Activated T-cell treated with anti-CD3 and anti-CD28 coated beads, Interleukin-2, amount 50 U/mL, for 48 hours (primary cell): ENCODE measurements around the gene ORC1.

Source experiments
- DNase-seq, 2 experiments: peaks; one replicate each; pipeline ENCODE4 v3.0.0-alpha.2; 2020

Gene ORC1

DNA sequence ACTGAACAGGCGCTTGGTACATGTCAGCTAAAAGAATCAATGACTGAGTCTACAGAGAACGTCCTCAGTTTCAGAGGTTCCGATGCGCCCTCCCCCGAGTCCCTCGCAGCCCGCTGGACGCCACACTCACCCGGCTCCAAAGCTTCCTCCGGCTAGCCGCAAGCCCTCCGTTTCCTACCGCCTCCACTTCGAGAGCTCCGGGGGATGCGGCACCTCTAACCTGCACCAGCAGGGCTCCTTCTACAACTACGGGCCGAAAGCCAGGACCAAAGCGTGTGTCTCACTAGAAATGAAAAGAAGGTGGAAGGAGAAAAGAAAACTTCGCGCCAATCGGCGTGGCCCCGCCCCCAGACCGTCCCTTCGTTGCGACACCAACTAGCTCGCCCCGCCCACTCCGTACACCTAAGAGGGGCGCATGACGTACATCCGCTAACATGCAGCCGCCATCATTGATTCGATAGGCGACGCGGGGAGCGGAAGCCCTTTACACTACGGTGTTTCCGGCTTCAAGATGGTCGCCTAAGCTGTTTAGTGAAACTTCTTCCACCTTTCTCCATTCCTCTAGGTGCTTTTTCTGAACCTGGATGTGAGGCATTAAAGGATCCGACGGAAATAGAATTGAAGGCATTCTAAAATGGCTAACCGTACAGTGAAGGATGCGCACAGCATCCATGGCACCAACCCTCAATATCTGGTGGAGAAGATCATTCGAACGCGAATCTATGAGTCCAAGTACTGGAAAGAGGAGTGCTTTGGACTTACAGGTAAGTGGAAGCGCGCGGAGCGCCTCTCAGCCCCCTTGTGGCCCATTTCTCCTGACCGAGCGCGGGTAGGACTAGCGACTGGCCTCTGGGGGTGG, at the start of gene ORC1, which contains the start of gene PRPF38A:
Gene ORC1 (minus strand): TSS at position 308 of the 859 bp plus-strand sequence. CDS start 2,200 bp downstream, outside the sequence.
Gene PRPF38A (plus strand): TSS at position 487 of the 859 bp plus-strand sequence. CDS start 148 bp downstream, at position 635.
- DNase-seq: peak; percentile 98 to 99

DNA sequence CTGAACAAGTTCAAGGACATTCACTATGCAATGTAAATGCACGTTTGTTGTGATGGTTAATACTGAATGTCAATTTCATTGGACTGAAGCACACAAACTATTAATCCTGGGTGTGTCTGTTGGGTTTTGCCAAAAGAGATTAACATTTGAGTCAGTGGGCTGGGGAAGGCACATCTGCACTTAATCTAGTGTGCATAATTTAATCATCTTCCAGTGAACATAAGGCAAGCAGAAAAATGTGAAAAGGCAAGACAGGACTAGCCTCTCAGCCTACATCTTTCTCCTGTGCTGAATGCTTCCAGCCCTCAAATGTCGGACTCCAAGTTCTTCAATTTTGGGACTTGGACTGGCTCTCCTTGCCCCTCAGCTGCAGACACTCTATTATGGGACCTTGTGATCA, 40.2 kb upstream of the ORC1 start:
- DNase-seq: no peak

DNA sequence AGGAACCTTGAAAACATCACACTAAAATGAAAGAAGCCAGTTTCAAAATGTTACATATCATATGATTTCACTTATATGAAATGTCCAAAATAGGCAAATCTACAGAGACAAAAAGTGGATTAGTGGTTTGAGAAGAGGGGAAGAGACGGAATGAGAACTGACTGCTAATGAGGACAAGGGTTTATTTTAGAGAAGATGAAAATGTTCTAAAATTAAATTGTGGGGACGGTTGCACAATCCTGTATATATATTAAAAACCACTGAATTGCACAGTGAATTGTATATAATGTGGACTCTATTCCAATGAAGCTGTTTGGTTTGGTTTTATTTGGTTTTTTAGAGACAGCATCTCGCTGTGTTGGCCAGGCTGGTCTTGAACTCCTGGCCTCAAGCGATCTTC, 35.8 kb upstream of the ORC1 start:
- DNase-seq: no peak

DNA sequence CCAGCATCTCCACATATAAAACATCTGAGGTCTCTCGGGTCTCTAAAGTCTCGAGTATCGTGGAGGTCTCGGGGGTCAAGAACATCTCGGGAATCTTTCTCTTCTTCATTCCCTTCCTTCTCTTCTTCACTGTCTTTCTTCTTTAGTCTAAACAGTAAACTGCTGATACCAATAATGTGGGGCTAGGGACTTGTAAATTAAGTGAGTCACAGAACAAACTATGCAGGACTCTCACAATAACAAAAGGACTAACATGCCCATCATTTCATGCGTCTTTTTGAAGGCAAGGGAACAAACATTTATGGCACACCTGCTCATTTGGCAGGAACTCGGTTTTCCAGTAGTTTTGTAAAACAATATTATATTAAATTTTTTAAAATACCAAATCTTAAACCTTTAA, 32.6 kb upstream of the ORC1 start:
- DNase-seq: no peak

DNA sequence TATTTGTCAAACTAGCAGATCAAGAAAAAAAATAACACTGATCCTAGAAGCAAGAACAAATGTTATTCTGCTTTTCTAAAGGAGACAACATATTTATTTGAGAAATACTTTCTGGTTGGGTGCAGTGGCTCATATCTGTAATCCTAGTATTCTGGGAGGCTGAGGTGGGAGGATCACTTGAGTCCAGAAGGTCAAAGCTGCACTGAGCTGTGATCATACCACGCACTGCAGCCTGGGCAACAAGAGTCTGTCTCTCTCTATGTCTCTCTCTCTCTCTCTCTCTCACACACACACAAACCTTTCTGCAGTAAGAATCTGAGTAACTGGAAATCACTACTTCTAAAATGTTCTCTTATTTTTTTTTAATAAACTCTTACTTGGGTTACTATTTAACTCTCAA, 31.4 kb upstream of the ORC1 start:
- DNase-seq: no peak

DNA sequence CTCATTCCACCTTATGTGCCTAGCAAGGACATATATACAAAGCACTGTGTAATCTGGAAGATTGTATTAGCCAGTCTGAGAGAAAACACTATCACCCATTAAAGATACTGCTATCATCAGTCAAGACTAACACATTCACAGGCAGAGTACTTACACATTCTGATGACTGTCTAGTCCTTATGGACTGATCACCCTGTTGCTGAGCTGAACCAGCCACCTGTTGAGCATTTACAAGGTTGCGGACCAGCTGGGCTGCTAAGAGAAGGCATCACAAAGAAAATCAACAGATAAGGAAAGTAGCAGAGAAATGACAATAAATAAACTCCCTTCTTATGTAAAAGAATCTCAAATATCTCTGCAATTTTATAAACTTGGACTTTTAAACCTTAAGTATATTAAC, 31.0 kb upstream of the ORC1 start:
- DNase-seq: no peak

DNA sequence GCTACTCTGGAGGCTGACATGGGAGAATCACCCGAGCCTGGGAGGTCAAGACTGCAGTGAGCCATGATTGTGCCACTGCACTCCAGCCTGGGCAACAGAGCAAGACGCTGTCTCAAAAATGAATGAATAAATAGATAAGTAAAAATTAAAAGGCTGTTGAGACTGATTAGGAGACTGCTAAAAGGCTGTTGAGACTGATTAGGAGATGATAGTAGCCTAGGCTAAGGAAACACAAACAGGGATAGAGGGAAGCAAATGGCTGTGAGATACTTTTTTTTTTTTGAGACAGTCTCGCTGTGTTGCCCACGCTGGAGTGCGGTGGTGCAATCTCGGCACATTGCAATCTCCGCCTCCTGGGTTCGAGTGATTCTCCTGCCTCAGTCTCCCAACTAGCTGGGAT, 28.6 kb upstream of the ORC1 start:
- no peak for DNase-seq

DNA sequence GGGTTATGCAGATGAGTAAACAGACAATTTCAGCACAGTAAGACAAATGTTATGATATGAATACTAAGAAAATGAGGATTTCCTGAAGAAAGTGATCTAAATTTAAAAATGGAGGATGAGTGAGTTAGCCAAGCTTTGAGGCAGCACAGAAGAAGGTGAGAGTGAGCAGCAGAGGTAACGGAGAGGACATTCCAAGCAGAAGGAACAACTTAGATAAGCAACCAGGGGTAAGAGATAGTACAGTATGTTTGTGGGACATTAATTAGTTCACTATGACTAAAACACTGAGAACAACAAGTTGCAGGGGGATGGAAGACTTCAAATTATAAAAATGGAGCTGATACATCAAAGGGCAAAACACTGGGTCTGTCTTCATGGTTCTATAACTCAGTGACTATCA, 22.9 kb upstream of the ORC1 start:
- no peak for DNase-seq

DNA sequence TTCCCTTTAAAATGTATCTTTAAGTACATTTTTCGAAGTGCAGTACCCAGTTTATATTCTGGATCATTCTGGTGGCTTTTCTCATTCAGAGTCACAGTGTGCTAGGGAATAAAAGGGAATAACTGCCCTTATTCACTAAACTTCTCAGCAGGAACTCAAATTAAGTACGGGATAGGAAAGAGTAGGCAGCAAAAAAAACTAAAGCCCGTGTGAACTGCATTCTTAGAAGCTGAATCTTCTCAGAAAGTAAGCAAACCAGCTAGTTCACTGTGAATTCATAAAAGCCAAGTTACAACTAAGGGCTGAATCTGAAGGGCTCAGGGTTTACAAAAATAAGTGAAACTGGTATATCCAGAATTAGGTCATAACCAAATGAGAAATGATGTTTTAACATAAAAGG, 22.1 kb upstream of the ORC1 start:
- no peak for DNase-seq

DNA sequence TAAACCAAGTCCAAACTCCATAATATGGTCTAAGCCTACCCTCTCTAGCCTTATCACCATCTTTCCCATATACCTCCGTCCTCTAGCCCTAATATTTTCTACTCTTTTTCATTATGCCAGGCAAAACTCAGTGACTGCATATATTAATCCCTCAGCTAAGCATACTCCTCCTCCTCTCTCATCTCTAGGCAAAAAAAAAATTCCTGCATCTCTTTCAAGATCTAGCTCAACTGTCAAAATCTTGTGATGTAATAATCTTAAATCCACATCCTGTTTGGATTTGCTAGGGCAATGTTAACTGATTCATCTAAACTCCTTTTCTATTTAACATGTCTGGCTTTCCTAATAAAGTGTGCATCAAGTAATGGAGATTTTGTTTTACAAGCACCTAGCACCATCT, 20.6 kb upstream of the ORC1 start:
- DNase-seq: no peak

DNA sequence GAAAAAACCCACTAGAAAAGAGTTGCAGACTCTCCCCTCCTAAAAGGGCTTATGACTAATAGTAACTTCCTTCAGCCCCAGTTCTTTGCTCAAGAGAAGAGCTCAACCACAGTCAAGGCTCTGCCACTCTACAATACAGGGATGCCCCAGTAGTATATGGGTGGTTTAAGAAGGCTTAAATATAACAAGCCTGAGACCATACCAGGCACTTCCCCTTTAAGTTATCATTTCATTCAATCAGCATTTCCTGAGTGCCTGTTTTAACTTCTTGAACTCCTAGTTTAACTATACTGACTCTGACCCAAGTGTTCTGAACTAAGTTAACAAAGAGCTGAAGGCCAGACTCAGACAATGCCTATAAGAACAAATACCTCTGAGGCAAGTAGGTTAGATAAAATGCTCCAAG, 20.0 kb upstream of the ORC1 start:
- no peak for DNase-seq

DNA sequence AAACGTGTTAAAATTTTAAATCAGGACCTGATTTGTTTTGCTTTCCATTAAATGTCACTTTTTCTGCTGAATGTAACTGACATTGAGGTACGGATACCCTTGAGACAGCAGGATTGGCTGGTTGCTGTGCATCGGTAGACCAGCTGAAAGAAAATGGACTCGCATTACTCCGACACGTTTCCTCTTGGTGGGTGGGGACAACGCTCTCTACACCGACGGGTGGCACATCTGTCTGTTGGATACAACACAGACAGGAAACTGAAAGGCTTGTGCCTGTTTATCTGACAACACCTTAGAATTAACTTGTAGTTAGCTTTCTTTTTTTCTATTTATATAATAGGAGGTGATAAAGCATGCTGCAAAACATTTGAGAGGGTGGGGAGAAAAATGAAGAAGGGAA, 19.5 kb upstream of the ORC1 start:
- peak; percentile 62 to 64 for DNase-seq

DNA sequence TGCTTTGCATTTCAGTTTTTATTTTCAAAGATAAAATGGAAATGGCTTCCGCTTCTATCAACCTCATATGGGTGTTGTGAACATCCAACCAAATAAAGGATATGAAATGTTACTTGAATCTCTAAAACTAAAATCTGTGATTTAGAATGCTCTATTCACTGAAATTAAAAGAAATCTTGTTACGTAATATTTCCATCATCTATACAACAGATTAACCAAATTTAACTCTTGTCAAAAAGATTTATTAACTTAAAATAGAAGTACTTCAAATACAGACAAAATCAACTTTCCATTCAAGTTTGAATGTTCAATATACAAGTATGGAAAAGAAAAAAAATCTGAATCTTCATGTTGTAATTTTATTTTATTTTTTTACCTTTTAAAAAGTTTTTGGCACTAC, 18.8 kb upstream of the ORC1 start:
- DNase-seq: no peak

DNA sequence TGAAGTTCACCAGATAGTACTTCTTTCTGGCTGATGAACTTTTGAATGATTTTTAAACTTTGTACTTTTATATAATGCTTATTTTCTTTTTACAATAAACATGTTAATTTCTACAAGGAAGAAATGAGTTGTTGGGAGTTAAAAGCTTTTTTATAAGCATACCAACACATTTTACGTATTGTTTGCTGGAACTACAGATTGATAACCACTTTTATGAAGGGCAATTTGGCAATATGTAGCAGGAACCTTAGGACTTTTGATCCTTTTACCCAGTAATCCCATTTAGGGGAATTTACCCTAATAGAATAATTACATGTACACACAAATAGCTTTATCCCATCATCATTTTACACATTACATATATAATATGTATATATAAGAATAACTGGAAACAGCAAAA, 16.5 kb upstream of the ORC1 start:
- no peak for DNase-seq

DNA sequence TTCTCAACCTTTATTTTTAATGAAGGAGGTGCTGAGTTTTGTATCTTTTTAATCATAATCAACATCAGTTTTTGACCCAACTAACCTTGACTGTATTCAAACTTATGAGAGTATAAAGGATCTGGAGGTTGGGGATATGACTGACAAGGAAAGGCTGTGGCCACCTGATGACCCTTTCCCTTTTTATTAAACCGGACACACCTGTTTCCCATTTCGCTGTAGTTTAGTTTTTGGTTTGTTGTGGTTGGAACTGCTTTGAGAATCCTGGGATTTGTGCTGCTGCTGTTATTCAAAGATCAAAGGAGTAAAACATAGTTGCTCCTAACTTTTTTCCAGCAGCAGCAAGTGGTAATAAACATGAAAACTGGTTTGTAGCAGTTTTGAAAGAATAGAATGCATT, 12.6 kb upstream of the ORC1 start:
- DNase-seq: no peak

DNA sequence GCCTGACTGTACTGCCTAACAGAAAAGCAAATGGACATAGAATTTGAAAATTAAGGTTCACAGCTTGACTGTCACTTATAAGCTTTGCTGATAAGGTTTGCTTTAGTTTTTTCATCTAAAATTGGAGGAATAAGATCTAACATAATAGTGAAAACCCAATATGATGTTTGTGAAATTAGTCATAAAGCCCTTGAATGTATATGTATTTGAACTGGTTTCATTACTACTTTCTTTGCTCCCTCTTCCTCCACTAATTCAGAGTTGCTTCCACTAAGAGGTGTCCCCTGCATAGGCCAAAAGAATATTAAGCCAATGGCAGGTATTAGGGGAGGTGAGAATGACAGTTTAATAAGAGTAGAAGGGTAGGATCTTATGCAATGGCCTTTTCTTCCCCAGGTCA, 10.7 kb upstream of the ORC1 start:
- DNase-seq: no peak

DNA sequence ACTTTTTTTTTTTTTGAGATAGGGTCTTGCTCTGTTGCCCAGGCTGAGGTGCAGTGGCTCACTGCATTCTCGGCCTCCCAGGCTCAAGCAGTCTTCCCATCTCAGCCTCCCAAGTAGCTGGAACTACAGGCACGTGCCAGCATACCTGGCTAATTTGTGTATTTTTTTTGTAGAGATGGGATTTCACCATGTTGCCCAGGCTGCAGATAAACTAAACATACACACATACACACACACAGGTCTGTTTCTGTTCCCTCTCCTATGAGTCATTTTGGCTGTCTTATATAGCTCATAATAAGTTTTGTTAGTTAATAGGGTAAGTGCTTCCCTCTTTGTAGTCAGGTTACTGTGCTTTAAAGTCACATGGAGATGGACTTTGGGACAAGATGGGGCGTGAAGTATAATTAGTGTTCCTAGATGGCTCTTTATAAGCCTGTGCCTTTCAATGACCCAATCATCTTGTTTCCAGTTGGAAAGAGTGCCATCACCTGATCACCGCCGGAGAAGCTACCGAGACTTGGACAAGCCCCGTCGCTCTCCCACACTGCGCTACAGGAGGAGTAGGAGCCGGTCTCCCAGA, 9.3 kb upstream of the ORC1 start:
- no peak for DNase-seq

DNA sequence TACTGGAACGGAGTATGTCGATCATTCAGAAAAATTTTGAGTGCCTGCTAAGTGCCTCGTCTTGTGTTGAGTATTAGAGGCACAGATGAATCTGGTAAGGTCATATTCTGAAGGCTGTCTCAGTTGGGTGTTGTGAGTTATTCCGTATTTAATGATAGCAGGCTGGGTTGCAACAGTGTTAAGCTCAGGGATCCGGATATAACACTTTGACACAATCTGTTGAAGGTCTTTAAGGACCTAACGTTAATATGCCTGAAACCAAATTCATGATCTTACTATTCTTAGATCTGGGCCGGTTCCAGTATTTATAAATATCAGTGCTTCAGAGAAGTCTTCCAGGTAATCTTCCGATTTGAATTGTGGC, 734 bp upstream of the ORC1 start:
- no peak for DNase-seq

DNA sequence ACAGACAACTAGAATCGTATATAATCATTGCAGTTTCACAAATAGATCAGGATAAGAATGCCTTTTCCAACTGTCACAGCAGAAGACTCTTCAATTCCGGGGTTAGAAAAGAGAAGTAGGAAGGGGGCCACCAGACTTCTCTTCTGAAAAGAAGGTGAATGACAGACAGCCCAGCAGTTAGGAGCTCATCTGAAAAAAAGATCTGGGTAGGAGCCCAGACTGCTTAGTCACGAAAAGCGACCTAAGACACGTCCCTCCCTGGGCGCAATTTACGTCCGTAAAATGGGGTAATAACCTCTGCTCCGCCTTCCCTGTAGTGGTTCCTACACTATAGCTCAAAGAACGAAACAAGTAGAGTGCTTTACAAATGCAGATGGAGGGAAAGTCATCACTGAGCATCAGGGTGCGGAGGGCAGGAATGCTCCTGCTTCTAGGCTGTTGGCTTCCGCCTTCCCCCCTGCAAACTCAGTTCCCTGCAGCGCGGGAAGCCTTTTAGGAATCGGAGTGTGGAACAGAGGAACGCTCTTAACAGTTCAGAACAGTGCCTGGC, 582 bp downstream of the ORC1 start:
- DNase-seq: peak in 1 of 2 experiments; percentile 68

DNA sequence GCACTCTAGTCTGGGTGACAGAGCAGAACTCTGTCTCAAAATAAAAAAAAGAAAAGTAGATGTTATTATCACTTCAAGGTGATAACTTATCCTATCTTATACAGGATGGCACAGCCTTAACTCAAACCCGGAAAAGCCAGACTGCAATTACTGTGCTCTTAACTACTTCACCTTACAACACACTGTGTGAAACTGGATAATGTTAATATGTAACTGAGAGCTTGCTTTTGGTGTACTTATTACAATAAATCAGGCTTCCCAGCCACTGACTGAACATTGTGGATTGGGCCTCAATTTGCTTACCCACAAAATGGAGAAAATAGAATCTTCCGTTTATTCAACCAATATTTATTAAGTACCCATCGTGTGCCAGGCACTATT, 1.4 kb downstream of the ORC1 start:
- no peak for DNase-seq

DNA sequence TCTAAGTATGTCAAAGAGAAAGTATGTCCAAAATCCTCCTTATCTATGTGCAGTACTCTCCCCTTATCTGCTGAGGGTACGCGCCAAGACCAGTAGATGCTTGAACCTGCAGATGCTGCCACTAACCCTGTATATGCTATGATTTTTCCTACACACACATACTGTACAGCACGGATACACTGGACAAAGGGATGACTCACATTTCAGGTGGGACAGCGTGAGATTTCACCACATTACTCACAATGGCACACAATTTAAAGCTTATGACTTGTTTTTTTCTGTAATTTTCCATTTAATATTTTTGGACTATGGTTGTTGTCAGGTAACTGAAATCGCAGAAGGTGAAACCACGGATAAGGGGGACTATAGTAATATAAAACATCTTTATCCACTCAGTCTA, 4.1 kb downstream of the ORC1 start:
- no peak for DNase-seq

DNA sequence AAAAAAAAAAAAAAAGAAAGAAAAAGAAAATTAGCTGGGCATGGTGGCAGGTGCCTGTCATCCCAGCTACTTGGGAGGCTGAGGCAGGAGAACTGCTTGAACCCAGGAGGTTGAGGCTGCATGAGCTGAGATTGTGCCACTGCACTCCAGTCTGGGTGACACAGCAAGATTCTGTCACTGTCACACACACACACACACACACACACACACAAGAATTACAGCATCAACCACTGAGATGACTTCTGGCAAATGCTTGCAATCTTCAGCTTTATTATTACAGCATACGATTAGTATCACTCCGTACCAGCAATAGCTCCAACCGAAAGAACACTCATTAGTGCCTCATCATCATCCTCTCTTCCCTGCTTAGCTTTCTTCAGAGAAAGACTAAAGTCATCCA, 4.6 kb downstream of the ORC1 start:
- no peak for DNase-seq

DNA sequence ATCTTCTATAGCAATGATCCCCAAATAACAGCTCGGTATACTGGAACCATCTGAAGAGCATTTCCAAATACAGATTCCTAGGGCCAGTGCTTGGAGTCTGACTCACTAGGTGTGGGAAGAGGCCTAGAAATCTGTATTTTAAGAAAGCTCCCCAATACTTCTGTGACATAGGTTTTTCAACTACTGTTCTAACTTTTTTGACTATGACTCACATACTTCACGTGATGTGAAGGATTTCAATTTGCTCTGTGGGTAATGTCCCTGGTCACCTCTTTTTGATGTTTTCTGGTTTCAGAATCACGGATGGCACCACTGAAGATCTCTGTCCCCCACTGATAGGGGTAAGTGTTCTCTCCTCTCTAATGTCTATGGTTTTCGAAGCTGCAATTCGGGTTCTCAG, 11.0 kb downstream of the ORC1 start:
- no peak for DNase-seq

DNA sequence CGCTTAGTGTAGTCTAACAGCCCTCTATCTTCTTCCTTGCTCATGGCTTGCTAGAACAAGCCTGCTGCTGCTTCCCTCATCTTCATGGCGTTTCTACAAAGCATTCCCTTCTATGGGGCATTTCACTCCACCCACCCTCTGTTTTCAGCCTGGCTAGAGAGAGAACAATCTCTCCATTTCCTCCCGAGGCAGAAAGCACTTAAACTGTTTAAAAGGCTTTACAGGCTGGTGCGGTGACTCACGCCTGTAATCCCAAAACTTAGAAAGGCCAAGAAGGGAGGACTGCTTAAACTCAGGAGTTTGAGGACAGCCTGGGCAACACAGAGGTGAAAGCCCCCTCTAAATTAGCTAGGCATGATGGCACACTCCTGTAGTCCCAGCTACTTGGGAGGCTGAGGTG, 17.8 kb downstream of the ORC1 start:
- DNase-seq: no peak

DNA sequence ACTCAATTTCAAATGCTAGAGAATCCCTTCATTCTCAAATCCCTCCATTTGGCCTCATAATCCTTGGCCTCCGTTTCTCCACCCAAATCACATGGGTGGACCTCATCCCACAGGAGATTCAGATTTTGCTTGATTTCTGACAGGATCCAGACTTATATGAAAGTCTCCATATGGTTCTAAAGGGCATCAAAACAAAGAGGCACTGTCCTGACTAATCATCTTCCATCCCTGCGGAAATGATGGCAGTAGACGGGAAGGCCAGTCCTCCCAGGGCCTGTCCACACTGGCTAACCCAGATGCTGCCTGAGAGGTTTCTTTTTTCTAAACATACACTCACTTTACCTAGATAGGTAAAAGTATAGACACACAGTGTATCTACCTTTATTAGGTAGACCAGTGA, 18.8 kb downstream of the ORC1 start:
- DNase-seq: no peak
